Naive thymus-derived CD8-positive, alpha-beta T cell (primary cell): ENCODE measurements around the gene COQ8B. TPM values are rescaled to one million over a fixed set of nuclear protein-coding genes. Genes with fewer than 3 reads are reported as not detected.
A peak's percentile ranks its signal among the peaks of the same experiment; 100 is the strongest.
"Not testable (repeated sequence)": the region's sequence is repeated elsewhere in the genome, so short reads cannot be mapped to it uniquely, and the experiment has no call there.

Experiments
- ATAC-seq, 2 donors: fragments of 150-1000 bp; cut with Tn5 transposase in 1 of 2; sonication (Bioruptor Pico), chemical (Tn5 transposase) in 1 of 2; 1 replicate in 1 of 2; 2 replicates in 1 of 2; pipeline ENCODE4 v1.10.0; 2021; ENCODE audit warnings: mild to moderate bottlenecking in 2 of 2, moderate library complexity in 2 of 2
- POLR2A ChIA-PET: fragments of 350-600 bp; sonication (Branson Sonifier 250); formaldehyde crosslinking; loops from one replicate; lab custom pipeline; 2021; ENCODE audit warnings: antibody characterized with exemption; lab: Charles Lee
- DNase-seq, 10 donors: peaks; one replicate each; pipeline versions ENCODE4 v3.0.0 to v3.0.0-alpha.2; 2020 to 2022
- H3K27ac Mint-ChIP-seq, 10 donors: one replicate each; pipeline ENCODE4 v1.8.0; 2020 to 2022; ENCODE audit warnings: mild to moderate bottlenecking in 10 of 10, mixed read lengths in 10 of 10, moderate library complexity in 4 of 10, inconsistent platforms in 1 of 10
- H3K27me3 Mint-ChIP-seq, 5 donors: one replicate each; pipeline ENCODE4 v1.8.0; 2021 to 2022; ENCODE audit warnings: mixed read lengths in 5 of 5
- H3K36me3 Mint-ChIP-seq, 3 donors: one replicate each; pipeline ENCODE4 v1.8.0; 2020 to 2022; ENCODE audit warnings: mixed read lengths in 3 of 3, mild to moderate bottlenecking in 2 of 3, inconsistent platforms in 1 of 3
- H3K4me1 Mint-ChIP-seq, 4 donors: one replicate each; pipeline ENCODE4 v1.8.0; 2021 to 2022; ENCODE audit warnings: mixed read lengths in 4 of 4
- H3K4me3 Mint-ChIP-seq, 10 donors: one replicate each; pipeline ENCODE4 v1.8.0; 2020 to 2022; ENCODE audit warnings: mild to moderate bottlenecking in 10 of 10, mixed read lengths in 10 of 10, moderate library complexity in 6 of 10, inconsistent platforms in 1 of 10
- H3K9me3 Mint-ChIP-seq, 9 donors: one replicate each; pipeline ENCODE4 v1.8.0; 2020 to 2022; ENCODE audit warnings: mixed read lengths in 9 of 9, mild to moderate bottlenecking in 3 of 9, inconsistent platforms in 1 of 9, moderate library complexity in 1 of 9
- polyA plus RNA-seq, 3 donors: library from polyadenylated mRNA; unstranded; fragments of 300-500 nt; fragmentation: Illumina TruSeq; gene quantifications; one replicate each; pipeline ENCODE4 v1.2.3, GENCODE V29; 2021
- total RNA-seq, 8 experiments: library from RNA in 2 of 8; stranded (reverse) in 2 of 8; gene quantifications; one replicate each; pipeline ENCODE4 v1.2.3 and lab custom pipeline; 2021 to 2026

Gene COQ8B
- total and polyA plus RNA-seq, 5 experiments from 2014 or later: 9.8 to 39.3 (median 14.8) TPM

DNA sequence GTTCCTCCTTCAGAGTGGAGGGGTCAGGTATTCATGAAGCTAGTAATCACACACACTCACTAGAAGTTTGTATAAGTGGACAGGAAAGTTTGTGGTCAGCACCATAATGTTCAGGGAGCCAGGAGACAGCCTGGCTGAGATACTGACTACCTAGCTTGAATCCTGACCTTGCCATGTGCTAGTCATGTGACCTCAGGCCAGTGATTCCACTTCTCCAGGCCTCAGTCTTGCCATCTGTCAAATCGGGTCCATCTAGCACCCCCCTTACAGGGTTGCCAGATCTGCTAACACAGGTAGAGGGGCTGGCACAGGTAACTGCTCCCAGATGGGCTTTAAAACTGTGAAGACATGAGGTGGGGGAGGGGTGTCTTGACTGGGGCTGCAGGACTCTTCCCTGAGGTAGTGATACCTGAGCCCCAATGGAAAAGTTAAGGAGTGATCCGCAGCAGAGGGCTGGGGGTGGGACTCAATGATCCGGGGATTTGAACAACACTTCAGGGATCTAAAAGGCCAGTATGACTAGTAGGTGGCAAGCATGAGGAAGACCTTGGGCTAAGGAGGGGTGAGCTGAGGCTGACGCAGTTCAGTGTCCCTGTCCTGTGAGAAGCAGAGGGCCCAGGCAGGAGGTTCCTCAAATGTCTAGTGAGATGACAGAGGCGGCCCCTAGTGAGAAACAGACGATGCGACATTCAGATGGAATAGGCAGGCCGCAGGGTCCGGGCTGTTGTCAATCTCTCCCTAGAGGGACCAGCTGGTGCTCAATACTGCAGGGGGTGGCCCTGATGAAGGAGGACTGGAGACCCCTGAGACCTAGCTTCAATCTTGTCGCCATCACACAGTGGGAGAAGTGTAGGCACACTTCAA lies 25.1 kb upstream of the COQ8B start:
- POLR2A ChIA-PET: interaction anchor here (1.0 to 2.3 kb wide), 2 partner anchors 9 to 65 kb away, joined by 3 to 5 read pairs; partner anchors contain the start of genes ACTMAP and SNRPA
- Mint-ChIP-seq H3K27me3 (no peaks in the 10 kb centered on the region), H3K4me3 (no peak overlapping the region), H3K36me3 (peaks cover 0 to 15% (median 0%) of the 10 kb centered on the region in 3 donors), H3K4me1 (peaks cover 0 to 2% (median 0%) of the 10 kb centered on the region in 4 donors), H3K27ac (peak overlapping the region in 3 of 10 donors; percentile 22 to 56 (median 24)), H3K9me3 (no peaks in the 10 kb centered on the region)
- DNase-seq (no peak), ATAC-seq (no peak)

DNA sequence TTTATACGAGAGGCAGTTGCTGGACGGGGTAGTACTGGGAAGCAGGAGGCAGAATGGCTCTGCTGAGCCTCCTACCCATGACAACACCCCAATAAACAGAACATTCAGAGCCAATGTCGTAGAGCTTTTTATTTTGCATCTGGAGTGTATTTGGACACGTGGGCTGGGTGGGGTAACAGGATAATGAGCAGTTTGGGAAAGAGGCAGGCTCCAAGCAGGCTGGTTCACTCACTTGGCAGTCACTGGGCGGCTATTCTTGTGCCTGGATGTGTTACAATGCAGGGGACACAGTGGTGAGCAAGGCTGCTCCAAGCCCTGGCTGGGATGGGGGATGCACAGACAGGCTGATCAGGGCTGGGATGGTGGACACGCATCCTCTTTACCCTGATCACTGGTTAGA lies 24.1 kb upstream of the COQ8B start:
- POLR2A ChIA-PET: interaction anchor here (2.3 kb wide), 1 partner anchor 66 kb away, joined by 5 read pairs; no protein-coding TSS in a partner anchor
- H3K36me3 Mint-ChIP-seq: peaks cover 0 to 17% (median under 1%) of the 10 kb centered on the region in 3 donors

DNA sequence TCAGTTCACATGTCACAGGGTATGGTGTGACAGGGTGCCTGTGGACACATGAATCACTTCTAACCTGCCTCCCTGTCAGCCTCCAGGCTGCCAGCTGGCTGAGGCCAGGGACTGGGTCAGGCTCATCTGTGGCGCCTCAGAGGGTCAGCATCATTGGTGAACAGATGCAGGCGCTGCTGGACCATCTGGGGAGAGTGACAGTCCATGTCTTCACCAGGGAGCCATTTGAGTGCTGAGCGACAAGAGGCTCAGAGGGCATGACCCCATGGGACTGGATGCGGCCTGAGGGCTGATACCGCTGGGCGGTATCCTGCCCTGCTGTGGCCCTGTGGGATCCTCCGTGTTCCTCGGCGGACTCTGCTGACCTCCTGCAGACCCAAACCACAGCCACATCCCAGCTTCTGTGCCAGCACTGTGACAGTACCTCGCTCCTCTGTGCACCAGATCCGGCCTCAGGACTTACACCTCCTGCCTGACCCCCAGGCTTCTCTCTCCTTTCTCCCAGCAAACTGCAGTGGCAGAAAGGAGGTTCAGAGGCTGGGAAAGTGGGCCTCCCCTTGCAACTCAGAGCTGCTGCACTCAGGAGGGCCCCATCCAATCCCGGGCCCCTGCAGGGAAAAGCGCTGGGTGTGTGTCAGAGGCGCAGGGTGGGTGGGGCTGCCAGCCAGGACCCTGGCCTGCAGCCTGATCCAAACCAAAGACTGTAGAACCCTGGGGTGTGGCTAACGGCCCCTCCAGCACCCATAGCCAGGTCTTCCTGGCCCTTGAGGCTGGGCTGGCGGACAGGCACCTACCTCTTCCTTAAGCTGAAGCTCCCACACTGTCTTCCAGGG lies 23.4 kb upstream of the COQ8B start:
- POLR2A ChIA-PET: interaction anchor here (2.3 kb wide), 1 partner anchor 67 kb away, joined by 5 read pairs; no protein-coding TSS in a partner anchor
- no peak overlapping the region for H3K27ac Mint-ChIP-seq
- H3K9me3 Mint-ChIP-seq: no peaks in the 10 kb centered on the region
- peaks cover 0 to 3% (median 1%) of the 10 kb centered on the region in 4 donors for H3K4me1 Mint-ChIP-seq
- ATAC-seq (no peak), DNase-seq (no peak)
- H3K36me3 Mint-ChIP-seq: peaks cover 6 to 24% (median 7%) of the 10 kb centered on the region in 3 donors
- no peak overlapping the region for H3K4me3 Mint-ChIP-seq
- H3K27me3 Mint-ChIP-seq: no peaks in the 10 kb centered on the region

More for the DNA sequence above, 24.1 kb upstream of the COQ8B start:
- ATAC-seq (no peak), DNase-seq (no peak)
- no peaks in the 10 kb centered on the region for H3K9me3 Mint-ChIP-seq
- no peaks in the 10 kb centered on the region for H3K27me3 Mint-ChIP-seq
- peak overlapping the region in 1 of 10 donors; percentile 80 for H3K27ac Mint-ChIP-seq
- H3K4me3 Mint-ChIP-seq: no peak overlapping the region
- peaks cover 0 to 2% (median 0%) of the 10 kb centered on the region in 4 donors for H3K4me1 Mint-ChIP-seq

DNA sequence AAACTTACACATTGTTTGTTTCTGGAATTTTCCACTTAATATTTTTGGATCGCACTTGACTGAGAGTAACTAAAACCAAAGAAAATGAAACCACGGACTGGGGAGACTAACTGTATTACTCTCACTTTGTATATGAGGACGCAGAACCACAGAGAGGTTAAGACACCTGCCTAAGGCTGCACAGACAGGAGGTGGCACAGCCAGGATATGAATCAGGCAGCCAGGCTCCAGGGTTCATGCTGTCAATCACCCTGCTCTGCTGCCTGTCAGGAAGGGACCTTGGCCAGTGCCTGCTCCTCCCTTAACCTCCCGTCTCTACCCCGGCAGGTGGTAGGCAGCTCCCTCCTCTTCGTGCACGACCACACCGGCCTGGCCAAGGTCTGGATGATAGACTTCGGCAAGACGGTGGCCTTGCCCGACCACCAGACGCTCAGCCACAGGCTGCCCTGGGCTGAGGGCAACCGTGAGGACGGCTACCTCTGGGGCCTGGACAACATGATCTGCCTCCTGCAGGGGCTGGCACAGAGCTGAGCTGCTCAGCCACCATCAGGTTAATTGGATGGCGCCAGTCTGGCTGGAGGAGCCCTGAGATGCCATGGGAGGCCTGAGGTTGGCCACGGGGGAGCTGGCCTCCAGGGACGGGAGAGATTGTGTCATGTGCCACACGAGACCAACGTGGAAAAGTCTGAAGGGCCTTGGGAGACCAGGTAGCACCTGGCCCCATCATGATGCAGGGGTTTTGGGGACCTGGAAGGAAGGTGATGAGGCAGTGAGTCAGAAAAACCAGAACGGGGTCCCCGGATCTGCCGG lies 22.5 kb upstream of the COQ8B start:
- H3K36me3 Mint-ChIP-seq: peaks cover 6 to 32% (median 10%) of the 10 kb centered on the region in 3 donors
- H3K4me3 Mint-ChIP-seq: no peak overlapping the region
- peaks cover 0 to 3% (median 1%) of the 10 kb centered on the region in 4 donors for H3K4me1 Mint-ChIP-seq
- H3K9me3 Mint-ChIP-seq: no peaks in the 10 kb centered on the region
- no peaks in the 10 kb centered on the region for H3K27me3 Mint-ChIP-seq
- ATAC-seq (no peak), DNase-seq (no peak)
- H3K27ac Mint-ChIP-seq: peak overlapping the region in 1 of 10 donors; percentile 62
- POLR2A ChIA-PET: interaction anchor here (2.3 kb wide), 1 partner anchor 68 kb away, joined by 5 read pairs; no protein-coding TSS in a partner anchor

DNA sequence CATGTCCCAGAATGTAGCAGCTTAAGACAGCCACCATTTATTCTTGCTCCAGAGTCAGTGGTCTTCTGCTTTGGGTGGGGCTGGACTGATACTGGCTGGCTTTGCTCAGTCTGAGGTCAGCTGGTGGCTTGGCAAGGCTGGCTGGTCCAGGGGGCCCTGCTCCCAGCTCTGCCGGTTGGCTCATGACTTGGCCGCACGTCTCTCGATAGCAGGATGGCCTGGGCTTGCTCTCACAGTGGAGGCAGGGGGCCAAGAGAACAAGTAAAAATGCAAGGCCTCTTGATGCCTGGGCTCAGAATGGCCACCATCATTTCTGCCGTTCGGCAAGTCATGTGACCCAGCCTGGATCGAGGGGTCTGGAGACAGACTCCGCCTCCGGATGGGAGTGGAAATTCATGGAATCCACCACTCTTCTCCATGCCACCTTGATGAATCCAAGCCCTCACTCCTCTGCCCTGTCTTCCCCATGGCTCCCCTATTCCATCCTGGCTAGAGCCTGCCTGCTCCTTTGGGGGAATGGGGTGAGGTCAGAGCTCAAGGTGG lies 20.5 kb upstream of the COQ8B start:
- peaks cover 0 to 3% (median 1%) of the 10 kb centered on the region in 4 donors for H3K4me1 Mint-ChIP-seq
- H3K27me3 Mint-ChIP-seq: no peaks in the 10 kb centered on the region
- no peak overlapping the region for H3K27ac Mint-ChIP-seq
- no peak overlapping the region for H3K4me3 Mint-ChIP-seq
- peaks cover 6 to 53% (median 18%) of the 10 kb centered on the region in 3 donors for H3K36me3 Mint-ChIP-seq
- POLR2A ChIA-PET: no interaction called here
- no peaks in the 10 kb centered on the region for H3K9me3 Mint-ChIP-seq
- DNase-seq (no peak), ATAC-seq (no peak)

DNA sequence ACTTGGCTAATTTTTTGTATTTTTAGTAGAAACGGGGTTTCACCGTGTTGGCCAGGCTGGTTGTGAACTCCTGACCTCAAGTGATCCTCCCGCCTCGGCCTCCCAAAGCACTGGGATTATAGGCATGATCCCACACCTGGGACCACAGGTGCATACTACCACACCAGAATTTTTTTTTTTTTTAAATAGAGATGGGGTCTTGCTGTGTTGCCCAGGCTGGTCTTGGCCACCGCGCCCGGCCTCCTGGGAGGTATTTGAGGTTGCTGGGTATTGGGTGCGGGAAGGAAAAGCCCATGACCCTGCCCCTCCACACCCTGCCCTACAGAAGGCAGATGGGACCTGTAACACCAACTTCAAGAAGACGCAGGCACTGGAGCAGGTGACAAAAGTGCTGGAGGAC lies 20.0 kb upstream of the COQ8B start:
- POLR2A ChIA-PET: interaction anchor here (0.5 to 0.7 kb wide), 2 partner anchors 13 to 30 kb away, joined by 3 to 10 read pairs; no protein-coding TSS in a partner anchor
- ATAC-seq: no peak
- Mint-ChIP-seq H3K27ac (no peak overlapping the region), H3K9me3 (no peaks in the 10 kb centered on the region), H3K36me3 (peaks cover 6 to 57% (median 18%) of the 10 kb centered on the region in 3 donors), H3K27me3 (no peaks in the 10 kb centered on the region), H3K4me3 (no peak overlapping the region), H3K4me1 (peaks cover 0 to 3% (median 0%) of the 10 kb centered on the region in 4 donors)
- no peak for DNase-seq

DNA sequence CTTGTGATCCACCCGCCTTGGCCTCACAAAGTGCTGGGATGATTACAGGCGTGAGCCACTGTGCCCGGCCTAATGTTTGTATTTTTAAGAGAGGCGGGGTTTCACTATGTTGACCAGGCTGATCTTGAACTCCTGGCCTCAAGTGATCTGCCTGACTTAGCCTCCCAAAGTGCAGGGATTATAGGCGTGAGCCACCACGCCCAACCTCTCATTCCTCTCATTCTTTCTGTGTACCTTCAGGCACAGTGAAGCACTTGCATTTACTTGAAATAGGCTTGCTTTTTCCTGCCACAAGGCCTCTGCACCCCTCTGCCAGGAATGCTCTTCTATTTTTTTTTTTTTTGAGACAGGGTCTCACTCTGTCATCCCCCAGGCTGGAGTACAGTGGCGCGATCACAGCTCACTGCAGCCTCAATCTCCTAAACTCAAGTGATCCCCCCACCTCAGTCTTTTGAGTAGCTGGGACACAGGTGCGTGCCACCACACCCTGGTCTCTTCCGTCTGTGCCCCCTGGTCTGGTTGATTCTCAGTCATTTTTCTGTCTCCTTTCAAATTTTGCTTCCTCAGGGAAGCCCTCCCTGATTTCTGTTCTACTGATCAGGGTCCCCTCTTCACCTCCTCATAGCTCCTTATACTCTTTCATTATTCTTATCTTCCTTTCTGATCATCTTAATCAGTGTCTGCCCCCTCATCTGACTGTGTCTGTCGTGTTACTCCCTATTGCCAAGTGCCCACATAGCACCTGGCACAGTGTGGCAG lies 18.5 kb upstream of the COQ8B start:
- no peak for ATAC-seq
- H3K4me3 Mint-ChIP-seq: peak overlapping the region in 1 of 10 donors; percentile 32
- POLR2A ChIA-PET: no interaction called here
- peaks cover 0 to 6% (median 1%) of the 10 kb centered on the region in 4 donors for H3K4me1 Mint-ChIP-seq
- no peak for DNase-seq
- peaks cover 6 to 68% (median 27%) of the 10 kb centered on the region in 3 donors for H3K36me3 Mint-ChIP-seq
- H3K27ac Mint-ChIP-seq: peak overlapping the region in 5 of 10 donors; percentile 1 to 81 (median 71)
- H3K27me3 Mint-ChIP-seq: no peaks in the 10 kb centered on the region
- H3K9me3 Mint-ChIP-seq: no peaks in the 10 kb centered on the region

DNA sequence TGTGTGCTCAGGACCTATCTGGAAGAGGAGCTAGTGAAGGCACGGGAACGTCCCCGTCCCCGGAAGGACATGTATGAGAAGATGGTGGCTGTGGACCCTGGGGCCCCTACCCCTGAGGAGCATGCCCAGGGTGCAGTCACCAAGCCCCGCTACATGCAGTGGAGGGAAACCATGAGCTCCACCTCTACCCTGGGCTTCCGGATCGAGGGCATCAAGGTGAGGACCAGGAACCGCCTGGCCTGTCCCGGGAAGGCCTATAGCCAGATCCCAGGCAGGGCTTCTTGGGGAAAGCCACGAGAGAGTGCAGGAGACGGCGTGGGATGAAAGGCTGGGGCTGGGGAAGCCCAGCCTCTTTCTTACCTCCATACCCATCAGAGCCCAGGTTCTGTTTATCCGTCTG lies 16.5 kb upstream of the COQ8B start:
- Mint-ChIP-seq H3K27ac (no peak overlapping the region), H3K27me3 (no peaks in the 10 kb centered on the region), H3K4me3 (no peak overlapping the region), H3K36me3 (peaks cover 6 to 68% (median 29%) of the 10 kb centered on the region in 3 donors), H3K4me1 (peaks cover 0 to 6% (median 1%) of the 10 kb centered on the region in 4 donors), H3K9me3 (no peaks in the 10 kb centered on the region)
- ATAC-seq: no peak
- DNase-seq: no peak
- POLR2A ChIA-PET: interaction anchor here (1.0 kb wide), 1 partner anchor 17 kb away, joined by 3 read pairs; no protein-coding TSS in a partner anchor

DNA sequence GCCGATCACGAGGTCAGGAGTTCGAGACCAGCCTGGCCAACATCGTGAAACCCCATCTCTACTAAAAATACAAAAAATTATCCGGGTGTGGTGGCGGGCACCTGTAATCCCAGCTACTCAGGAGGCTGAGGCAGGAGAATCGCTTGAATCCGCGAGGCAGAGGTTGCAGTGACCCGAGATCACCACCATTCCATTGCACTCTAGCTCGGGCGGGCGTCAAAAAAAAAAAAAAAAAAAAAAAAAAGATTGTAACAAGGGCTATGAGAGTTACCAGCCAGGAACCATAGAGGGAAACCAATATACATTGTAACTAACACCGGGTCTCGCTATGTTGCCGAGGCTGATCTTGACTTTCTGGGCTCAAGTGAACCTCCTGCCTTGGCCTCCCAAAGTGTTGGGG lies 15.6 kb upstream of the COQ8B start:
- not testable (repeated sequence) for ATAC-seq, DNase-seq, H3K4me3 Mint-ChIP-seq, H3K4me1 Mint-ChIP-seq, H3K9me3 Mint-ChIP-seq, H3K27me3 Mint-ChIP-seq, H3K27ac Mint-ChIP-seq
- POLR2A ChIA-PET: interaction anchor here (1.0 kb wide), 1 partner anchor 18 kb away, joined by 3 read pairs; no protein-coding TSS in a partner anchor
- peaks cover 6 to 65% (median 32%) of the 10 kb centered on the region in 3 donors for H3K36me3 Mint-ChIP-seq

DNA sequence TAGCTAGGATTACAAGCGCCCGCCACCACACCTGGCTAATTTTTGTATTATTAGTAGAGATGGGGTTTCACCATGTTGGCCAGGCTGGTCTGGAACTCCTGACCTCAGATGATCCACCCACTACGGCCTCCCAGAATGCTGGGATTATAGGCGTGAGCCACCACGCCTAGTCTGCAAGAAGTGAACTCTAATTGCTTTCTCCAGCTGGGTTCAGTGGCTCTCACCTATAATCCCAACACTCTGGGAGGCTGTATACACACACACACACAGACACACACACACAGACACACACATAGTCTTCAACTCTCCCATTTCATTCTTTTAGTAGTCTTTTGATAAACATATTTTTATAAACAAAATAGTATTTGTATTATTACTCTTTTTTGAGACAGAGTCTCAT lies 13.4 kb upstream of the COQ8B start:
- H3K9me3 Mint-ChIP-seq, DNase-seq, H3K4me1 Mint-ChIP-seq, POLR2A ChIA-PET, H3K27me3 Mint-ChIP-seq, H3K4me3 Mint-ChIP-seq, ATAC-seq: not testable (repeated sequence)
- peaks cover 0 to 71% (median 32%) of the 10 kb centered on the region in 3 donors for H3K36me3 Mint-ChIP-seq
- H3K27ac Mint-ChIP-seq: peak overlapping the region in 1 of 10 donors; percentile 48

DNA sequence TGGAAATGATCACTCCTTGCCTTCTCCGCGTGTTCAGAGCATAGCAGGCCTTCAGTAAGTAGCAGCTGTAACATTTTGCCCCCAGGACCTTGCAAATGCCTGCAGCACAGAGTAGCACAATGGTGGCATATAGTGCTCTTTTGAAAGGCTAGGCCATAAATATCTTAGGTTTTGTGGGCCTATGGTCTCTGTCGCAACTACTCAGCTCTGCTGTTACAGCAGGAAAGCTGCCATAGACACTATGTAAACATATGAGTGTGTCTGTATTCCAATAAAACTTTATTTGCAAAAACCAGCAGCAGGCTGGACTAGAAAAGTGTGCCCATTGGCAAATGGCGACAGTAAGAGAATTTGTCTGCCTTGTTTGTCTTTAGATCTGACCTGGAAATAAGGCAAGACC lies 9.6 kb upstream of the COQ8B start:
- ATAC-seq (no peak), DNase-seq (no peak)
- Mint-ChIP-seq H3K4me1 (peaks cover 8 to 26% (median 16%) of the 10 kb centered on the region in 4 donors), H3K27me3 (no peaks in the 10 kb centered on the region), H3K9me3 (no peaks in the 10 kb centered on the region), H3K27ac (no peak overlapping the region), H3K4me3 (no peak overlapping the region), H3K36me3 (peaks cover 0 to 50% (median 21%) of the 10 kb centered on the region in 3 donors)
- POLR2A ChIA-PET: interaction anchor here (0.7 kb wide), 1 partner anchor 680 kb away, joined by 4 read pairs; no protein-coding TSS in a partner anchor
